Erythroblast (primary cell): ENCODE data around the gene HOXD13.

Source experiments
- GATA1 ChIP-seq: IDR thresholded peaks from 2 replicates; pipeline ENCODE4 v1.6.1; 2011; ENCODE audit warnings: low read depth, mild to moderate bottlenecking, control low read depth, low read length, moderate library complexity
- POLR2A ChIP-seq: IDR thresholded peaks from 2 replicates; pipeline ENCODE4 v1.6.1; 2011; ENCODE audit warnings: mild to moderate bottlenecking, low read length

- TF ChIP-seq POLR2A (no peak), GATA1 (no peak)
These were observed 20.2 kb upstream of the HOXD13 start for GRCh38 chr2:176072292-176072669.
